Colon (tissue), 2 donors: ENCODE results near the gene RAMP3.
"Not testable (repeated sequence)": the region's sequence is repeated elsewhere in the genome, so short reads cannot be mapped to it uniquely, and the experiment has no call there.

ENCODE experiments used
- FAIRE-seq: peaks from 2 replicates; lab custom pipeline; 2012; peaks lifted over from hg19 to GRCh38; lab: Jason Lieb, UNC
- donor health status: control.
- donor health status: control.

Gene RAMP3

GRCh38 chr7:45157286-45157652 lies 322 bp upstream of the RAMP3 start:
- no peak for FAIRE-seq

GRCh38 chr7:45158471-45158870 lies 880 bp downstream of the RAMP3 start:
- FAIRE-seq: no peak

DNA sequence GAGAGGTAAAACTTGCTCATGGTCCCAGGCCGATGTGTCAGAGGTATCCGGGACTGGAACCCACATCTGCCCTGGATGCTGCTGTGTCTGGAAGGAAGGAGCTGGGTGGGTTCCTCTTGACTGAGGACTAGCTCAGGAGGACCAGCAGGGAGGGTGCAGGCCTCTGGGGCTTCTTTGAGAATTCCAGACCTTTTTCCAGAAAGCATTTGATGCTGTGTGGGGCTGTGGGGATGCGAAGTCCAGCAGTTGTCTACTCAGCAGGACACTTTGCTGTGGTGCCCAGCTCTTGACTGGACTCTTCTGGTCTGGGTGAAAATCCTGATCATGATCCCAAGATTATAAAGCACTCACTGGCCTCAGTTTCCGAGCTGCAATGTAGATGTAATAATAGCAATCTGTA lies 1.7 kb downstream of the RAMP3 start:
- no peak for FAIRE-seq

DNA sequence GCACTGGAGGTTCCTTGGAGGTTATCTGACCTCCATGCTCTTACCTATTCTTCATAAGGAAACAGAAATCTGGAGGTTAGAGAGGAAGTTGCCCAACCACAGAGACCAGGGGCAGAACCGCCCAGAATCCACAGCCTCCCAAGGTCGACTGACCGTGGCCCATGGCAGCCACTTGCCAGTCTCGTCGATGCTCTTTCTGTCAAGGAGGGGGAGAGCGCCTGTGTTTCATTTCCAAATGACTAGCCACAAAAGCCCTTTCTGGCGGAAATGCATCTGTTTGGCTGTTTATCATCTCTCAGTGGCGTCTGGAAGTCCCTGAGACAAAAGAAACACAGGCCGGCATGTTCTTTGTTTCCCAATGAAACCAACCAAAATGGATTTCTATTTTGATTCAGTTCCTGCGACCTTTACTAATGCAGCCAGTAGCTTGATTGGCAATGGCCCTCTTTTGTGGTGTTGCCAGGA lies 2.9 kb downstream of the RAMP3 start:
- no peak for FAIRE-seq

- FAIRE-seq: no peak
Measured at GRCh38 chr7:45161138-45161537, 3.5 kb downstream of the RAMP3 start.

- FAIRE-seq: no peak
Measured at GRCh38 chr7:45161842-45162241, 4.3 kb downstream of the RAMP3 start.

- no peak for FAIRE-seq
Measured at GRCh38 chr7:45162311-45162845, 4.8 kb downstream of the RAMP3 start.

DNA sequence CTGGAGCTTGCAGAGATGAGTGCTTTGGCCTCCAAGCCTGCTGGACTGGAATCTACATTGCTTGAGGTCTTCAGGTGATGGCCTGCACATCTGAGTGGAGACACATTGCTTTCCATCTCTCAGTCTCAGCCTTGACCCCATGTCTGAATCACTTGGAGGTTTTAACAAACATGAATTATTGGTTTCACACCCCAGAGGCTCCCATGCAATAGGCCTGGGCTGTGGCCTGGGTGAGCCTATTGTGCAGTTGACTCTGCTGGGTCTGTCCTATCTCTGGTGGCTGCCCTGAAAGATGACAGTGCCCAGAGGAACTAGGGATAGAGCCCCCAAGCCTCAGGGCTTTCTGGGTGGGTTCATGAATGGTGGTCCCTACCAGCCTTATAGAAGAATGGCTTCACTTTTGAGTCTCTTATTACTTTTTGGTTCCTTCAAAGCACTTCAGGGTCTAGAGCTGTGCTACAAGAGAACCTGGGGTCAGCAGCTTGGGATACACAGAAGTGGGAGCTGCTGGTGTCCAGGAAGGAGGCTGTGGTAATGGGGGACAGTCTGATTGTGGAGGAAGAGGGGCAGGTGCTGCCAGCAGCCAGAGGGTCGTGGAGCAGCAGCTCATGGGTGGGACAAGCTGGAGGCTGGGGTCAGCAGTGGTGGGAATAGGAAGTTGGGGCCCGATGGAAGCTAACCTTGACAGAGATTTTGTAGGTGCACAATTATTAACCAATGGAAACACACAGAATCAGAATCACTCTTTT lies 5.5 kb downstream of the RAMP3 start:
- no peak for FAIRE-seq

GRCh38 chr7:45163692-45164052 lies 6.1 kb downstream of the RAMP3 start:
- FAIRE-seq: no peak

DNA sequence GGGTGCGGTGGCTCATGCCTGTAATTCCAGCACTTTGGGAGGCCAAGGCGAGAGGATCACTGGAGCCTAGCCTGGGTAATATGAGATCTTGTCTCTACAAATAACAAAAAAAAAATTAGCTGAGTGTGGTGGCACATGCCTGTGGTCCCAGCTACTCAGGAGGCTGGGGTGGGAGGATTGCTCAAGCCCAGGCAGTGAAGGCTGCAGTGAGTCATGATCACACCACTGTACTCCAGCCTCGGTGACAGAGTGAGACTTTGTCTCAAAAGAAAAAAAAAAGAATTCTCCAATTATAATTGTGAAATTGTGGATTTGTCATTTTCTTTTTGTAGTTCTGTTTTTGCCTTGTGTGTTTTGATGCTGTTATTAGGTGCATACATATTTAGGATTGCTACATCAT lies 6.7 kb downstream of the RAMP3 start:
- FAIRE-seq: not testable (repeated sequence)

GRCh38 chr7:45165857-45166256 lies 8.3 kb downstream of the RAMP3 start:
- no peak for FAIRE-seq

DNA sequence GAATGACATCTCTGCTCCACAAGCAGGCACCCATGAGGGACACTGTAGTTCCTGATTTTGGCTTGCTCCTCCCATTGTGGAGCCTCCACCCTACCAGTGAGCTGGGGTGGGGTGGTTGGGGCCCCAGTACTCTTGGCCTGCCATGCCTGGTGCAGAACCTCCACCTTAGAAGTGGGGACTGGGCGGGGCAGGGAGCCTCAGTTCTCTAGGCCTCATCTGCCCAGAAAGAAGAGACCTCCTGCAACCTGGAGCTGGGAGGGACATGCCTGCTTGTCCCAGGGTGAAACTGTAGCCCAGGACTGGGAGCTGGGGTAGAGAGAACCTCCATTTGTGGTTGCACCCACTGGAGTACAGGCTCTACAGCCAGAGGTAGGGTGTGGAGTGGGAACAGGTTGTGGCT lies 14.4 kb downstream of the RAMP3 start:
- no peak for FAIRE-seq

DNA sequence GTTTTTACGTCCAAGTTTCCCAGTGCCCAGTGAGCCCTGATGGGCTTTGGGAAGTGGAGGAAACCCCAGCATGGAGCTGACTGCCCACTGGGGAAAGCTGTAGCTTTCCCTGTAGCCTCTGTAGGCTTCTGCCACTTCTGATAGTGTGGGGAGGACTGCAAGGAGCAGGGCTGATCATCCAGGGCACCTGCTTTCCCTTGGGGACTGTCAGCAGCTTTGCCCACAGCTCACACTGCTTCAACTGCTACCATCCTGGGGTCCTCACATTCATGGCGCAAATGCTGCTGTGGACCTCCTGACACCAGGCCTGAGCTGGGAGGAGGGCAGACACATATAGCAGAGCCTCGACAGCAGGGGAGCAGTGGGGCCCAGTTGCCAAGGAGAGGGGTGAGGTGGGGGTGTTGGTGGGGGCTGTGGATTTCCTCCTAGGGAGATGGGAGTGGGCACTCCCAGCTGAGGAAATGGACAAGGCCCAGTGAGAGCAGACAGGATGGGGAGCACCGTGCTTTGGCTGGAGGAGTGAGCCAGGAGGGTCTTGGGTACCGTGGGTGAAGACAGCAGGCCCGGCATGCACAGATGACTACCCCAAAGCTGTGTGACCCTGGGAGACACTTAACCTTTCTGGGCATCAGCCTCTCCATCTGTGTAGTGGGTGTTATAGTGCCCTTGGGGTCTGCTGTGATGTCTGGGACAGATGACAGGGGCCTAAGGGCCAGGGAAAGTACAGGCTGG lies 16.2 kb downstream of the RAMP3 start:
- FAIRE-seq: no peak

DNA sequence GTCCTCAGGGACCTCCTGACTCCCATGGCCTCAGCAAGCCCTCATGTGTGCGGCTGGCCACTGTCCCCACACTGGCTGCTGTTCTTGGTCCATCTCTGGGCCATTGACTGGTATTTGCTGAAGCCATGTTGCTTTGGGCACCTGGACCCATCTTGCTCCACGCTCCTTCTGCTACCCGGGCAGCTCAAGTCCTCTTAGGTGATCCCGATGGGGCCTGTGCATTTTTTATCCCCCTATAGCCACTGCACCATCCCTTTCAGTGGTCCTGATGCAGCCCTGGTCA lies 16.7 kb downstream of the RAMP3 start:
- no peak for FAIRE-seq

DNA sequence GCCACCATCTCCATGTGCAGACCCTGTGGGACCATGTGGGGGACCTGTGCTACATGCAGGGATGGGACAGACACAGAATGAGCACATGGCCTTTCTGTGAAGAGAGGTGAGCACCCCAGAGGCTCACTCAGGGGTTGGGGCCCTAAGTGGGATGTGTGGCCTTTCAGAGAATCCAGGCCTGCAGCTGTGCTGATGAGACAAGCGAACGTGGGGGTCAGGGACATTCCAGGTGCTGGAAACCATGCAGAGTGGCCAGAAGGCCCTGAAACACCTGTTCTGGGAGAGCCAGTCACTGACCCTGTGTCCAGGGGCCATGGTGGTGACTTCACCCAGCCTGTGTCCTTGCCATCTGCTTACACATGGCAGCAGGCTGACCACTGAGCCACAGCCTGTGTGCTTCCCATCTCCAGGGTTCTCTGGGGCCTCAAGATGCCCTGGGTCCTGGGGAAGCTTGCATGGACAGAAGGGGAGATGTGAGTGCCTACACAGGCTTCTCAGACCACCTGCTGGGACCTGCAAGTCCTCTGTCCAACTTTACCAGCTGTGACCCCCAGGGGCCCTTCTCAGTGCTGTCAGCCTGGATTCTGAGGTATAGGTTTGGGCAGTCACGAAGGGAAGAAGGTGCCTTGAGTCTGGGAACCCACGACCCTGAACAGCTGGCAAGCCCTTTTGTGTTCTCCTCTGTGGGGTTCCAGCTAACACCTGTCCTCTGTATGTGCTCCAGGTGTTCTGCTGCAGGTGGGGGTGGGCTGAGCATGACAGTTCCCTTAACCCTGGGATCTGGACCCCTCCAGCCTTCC lies 17.6 kb downstream of the RAMP3 start:
- no peak for FAIRE-seq

- no peak for FAIRE-seq
Measured at GRCh38 chr7:45176091-45176490, 18.5 kb downstream of the RAMP3 start.

DNA sequence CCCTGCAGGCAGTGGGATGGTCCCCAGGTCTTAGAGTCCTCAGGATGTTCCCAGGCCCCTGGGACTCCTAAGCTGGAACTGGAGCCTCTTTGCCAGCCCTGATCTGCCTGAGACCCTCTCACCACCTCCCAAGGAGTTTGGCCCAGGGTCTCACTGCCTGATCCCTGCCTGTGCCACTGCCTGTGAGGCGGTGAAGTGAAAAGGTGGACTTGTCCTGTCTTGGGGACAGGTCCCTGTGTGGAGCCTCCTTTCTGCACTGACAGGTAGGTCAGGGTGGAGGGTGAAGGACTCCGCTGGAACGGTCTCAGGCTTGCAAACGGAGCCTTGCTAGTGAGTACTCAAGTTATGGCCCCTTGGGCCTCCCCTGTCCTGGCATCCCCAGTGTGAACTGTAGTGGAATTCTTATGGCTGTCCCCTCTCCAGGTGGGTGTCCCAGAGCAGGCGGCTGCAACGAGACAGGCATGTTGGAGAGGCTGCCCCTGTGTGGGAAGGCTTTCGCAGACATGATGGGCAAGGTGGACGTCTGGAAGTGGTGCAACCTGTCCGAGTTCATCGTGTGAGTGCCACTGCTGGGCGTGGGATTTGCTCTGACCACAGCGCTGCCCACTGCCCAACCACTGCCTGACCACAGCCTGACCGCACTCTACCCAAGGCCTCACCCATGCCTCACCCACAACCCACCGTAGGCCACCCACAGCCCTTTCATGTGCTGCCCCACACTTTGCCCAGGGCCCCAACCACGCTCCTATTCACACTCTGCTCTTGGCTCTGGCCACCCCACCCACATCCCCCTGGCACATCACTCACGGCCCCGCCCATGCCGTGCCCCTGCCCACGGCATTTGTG lies 19.5 kb downstream of the RAMP3 start:
- no peak for FAIRE-seq

GRCh38 chr7:45177801-45178200 lies 20.2 kb downstream of the RAMP3 start:
- no peak for FAIRE-seq

DNA sequence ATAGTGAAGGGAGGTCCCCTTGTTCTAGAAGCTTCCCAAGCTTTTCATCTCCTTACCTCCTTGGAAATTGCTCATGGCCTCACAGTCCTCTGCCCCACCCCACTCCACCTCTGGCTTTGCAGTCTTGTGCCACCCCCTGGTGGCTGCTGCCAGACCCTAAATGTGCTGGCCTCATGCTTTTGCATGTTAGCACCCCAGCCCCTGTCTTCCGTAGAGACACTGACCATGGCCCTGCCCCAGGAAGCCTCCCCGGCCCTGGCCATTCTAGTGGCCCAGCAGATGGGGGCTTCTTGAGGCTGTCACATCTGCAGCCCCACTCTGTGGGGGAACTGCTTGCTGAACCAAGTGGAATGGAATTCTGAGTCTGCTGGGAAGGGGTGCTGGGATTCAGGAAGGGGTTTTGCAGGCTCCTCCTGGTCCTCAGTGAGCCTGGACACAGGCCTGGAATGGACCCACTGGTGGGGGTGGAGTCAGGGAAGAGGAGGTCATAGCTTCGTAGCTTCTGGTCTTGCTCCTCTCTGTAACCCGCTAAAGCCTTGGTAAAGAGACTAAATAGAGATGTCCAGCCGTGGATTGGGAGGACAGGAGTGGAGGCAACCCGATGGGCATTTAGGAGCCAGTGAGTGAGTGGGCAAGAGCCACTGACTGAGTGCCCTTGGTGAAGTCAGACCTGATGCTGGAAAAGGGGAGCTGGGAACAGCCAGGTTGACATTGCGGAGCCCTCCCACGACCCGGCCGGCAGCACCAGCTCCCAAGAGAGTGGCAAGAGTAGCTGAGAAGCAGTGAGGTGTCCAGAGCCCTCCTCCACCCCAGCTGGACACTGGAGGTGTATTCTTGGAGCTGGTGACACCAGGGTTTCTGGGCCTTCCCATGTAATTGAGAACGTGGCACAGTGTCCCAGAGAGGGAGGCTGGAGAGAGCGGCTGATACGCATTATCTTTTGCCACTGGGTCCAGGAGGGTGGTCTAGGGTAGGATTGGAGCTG lies 20.9 kb downstream of the RAMP3 start:
- no peak for FAIRE-seq

DNA sequence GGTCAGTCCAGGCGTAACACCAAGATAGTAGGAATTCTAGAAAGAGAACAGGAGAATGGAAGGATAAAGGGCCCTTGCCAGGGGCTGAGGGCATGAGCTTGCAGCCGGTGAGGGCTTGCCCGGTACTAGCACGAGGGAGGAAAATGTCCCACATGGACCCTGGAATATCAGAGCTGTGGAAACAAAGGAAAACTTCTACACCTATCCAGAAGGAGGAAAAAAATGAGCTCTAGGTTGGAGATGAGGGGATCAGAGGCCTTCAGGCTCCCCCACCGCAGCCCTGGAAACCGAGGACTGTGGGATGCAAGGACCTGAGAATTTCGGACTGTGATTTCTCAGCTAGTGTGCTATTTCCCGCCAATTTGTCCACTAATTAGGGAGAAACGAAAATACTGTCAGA lies 22.1 kb downstream of the RAMP3 start:
- FAIRE-seq: no peak
